AG04449 (cell line): ENCODE data around the gene TRIM54.

Experiments used
- CTCF ChIA-PET: fragments of 350-600 bp; formaldehyde crosslinking; extraction: SDS; loops from one replicate; lab custom pipeline; 2021; ENCODE audit warnings: antibody characterized with exemption; lab: Yijun Ruan, JAX
- POLR2A ChIA-PET: fragments of 400-600, 350-600 bp; formaldehyde crosslinking; extraction: SDS; loops from one replicate; lab custom pipeline; 2020; ENCODE audit warnings: antibody characterized with exemption, inconsistent platforms; lab: Yijun Ruan, JAX
- DNase-seq: peaks from one replicate; pipeline ENCODE4 v3.0.0-alpha.2; 2010; ENCODE audit warnings: low read depth, low spot score
- H3K4me3 ChIP-seq: 2 replicates; pipeline ENCODE4 v1.5.1; 2011; ENCODE audit warnings: low read depth, mild to moderate bottlenecking, control low read depth, low read length
- TF ChIP-seq, protein P1 (sequence below): IDR thresholded peaks from one replicate; pipeline ENCODE4 v1.5.1; 2011; ENCODE audit warnings: mild to moderate bottlenecking, moderate library complexity, low read length, control low read depth, inconsistent platforms; ENCODE audit not compliant: insufficient read depth; ENCODE audit errors: missing control alignments

The TRIM54 gene

DNA sequence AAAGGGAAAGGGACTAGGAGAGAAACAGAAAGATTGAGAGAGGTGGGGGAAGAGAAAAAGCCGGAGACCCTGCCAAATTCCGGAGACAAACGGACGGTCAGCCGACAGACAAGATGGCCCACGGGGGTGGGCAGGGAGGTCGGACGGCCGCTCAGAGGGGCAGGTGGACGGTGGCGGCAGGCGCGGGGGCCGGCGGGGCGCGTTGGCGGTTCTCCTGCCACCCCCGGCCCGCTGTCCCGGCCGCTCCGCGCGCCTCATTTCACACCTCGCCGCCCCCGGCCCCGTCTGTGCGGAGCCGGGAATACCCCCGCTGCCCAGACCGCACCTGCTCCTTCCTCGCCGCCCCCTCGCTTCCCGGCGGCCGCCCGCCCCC, 20.3 kb upstream of the TRIM54 start:
- CTCF ChIA-PET = interaction anchor here (1.6 to 7.3 kb wide), 2 partner anchors 18 to 41 kb away, joined by 7 to 125 read pairs; partner anchors contain the start of genes DNAJC5G and TRIM54
- DNase-seq = no peak
- H3K4me3 ChIP-seq = no peak overlapping the region
- TF ChIP-seq, protein P1, sequence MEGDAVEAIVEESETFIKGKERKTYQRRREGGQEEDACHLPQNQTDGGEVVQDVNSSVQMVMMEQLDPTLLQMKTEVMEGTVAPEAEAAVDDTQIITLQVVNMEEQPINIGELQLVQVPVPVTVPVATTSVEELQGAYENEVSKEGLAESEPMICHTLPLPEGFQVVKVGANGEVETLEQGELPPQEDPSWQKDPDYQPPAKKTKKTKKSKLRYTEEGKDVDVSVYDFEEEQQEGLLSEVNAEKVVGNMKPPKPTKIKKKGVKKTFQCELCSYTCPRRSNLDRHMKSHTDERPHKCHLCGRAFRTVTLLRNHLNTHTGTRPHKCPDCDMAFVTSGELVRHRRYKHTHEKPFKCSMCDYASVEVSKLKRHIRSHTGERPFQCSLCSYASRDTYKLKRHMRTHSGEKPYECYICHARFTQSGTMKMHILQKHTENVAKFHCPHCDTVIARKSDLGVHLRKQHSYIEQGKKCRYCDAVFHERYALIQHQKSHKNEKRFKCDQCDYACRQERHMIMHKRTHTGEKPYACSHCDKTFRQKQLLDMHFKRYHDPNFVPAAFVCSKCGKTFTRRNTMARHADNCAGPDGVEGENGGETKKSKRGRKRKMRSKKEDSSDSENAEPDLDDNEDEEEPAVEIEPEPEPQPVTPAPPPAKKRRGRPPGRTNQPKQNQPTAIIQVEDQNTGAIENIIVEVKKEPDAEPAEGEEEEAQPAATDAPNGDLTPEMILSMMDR = no peak
- POLR2A ChIA-PET = no interaction called here

GRCh38 chr2:27262379-27263286, 19.6 kb upstream of the TRIM54 start, which contains the start of gene SLC30A3:
Gene SLC30A3 (minus strand): TSS chr2:27263047. CDS start chr2:27262906, 141 bp downstream.
- peak within 1 kb of the TSS; percentile 39 for H3K4me3 ChIP-seq
- TF ChIP-seq, protein P1 = peak; percentile 12
- no peak for DNase-seq
- ChIA-PET CTCF (interaction anchor here (1.3 to 7.3 kb wide), 5 partner anchors 14 to 163 kb away, joined by 3 to 125 read pairs (median 17); partner anchors contain the start of genes DNAJC5G and TRIM54), POLR2A (no interaction called here)

DNA sequence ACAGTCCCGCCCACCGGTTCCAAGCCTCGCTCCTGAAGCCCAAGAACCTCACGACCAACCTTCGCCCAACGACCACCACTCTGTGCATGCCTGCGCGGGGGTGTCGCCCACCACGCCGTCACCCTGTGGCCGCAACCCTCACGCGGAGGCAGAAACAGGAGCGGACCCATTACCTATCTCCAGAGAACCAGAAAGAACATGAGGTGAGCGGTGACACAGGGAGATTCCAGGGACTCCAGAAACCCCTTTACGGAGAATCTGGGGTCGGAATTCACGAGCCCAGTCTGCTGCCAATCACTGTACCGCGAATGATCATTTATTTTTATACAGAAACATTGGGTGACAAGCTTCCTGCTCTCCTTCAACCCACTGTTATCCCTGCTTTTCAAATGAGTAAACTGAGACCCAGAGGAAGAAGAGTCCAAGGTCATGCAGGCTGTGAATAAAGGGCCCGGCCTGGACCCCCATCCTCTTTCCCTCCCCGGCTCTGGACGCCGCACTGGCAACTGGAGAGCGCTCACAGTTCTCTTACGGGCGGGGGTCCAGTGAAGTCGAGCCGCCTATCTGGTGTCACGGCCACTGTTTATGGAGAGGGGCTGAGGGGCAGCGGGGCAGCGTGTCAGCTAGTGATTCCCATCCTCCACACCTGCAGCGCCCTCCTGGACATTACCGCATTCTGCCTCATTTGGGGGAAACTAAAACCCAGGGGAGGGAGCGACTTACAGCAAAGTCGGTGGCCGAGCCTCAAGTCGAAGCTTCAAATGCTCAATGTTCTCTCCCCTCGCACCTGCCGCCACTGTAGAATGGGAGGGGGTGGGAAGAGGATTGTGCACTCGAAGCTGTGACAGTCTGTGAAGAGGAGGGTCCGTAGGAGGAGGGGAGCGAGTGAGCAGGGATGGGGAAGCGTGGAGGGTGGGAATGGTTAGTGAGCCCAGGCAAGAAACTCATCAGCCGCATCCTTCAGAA, 18.7 kb upstream of the TRIM54 start:
- POLR2A ChIA-PET = no interaction called here
- CTCF ChIA-PET = interaction anchor here (1.0 to 7.3 kb wide), 7 partner anchors 15 to 170 kb away, joined by 3 to 125 read pairs (median 6); partner anchors contain the start of genes DNAJC5G and TRIM54
- H3K4me3 ChIP-seq = peak overlapping the region; percentile 39
- DNase-seq = no peak
- TF ChIP-seq, protein P1 = no peak

GRCh38 chr2:27264253-27264752, 17.9 kb upstream of the TRIM54 start:
- ChIA-PET CTCF (interaction anchor here (0.9 to 7.3 kb wide), 13 partner anchors 8 to 171 kb away, joined by 3 to 125 read pairs (median 5); partner anchors contain the start of genes DNAJC5G and TRIM54), POLR2A (interaction anchor here (1.1 kb wide), 1 partner anchor 38 kb away, joined by 3 read pairs; no protein-coding TSS in a partner anchor)
- H3K4me3 ChIP-seq = no peak overlapping the region
- DNase-seq = no peak
- TF ChIP-seq, protein P1 = no peak

- CTCF ChIA-PET = interaction anchor here (0.9 to 7.3 kb wide), 16 partner anchors 9 to 189 kb away, joined by 3 to 125 read pairs (median 5); partner anchors contain the start of genes DNAJC5G and TRIM54
- no peak for DNase-seq
- H3K4me3 ChIP-seq = peak overlapping the region; percentile 43
- TF ChIP-seq, protein P1 = peak; percentile 80
- POLR2A ChIA-PET = interaction anchor here (1.1 kb wide), 1 partner anchor 38 kb away, joined by 3 read pairs; no protein-coding TSS in a partner anchor
These were observed 17.3 kb upstream of the TRIM54 start for GRCh38 chr2:27264753-27265535.
